SK-N-MC (cell line): ENCODE results near the gene INSIG2.

Source experiments
- EZH2 ChIP-seq: fragments of 200-600 bp; sonication (generic); IDR thresholded peaks from one replicate; pipeline ENCODE4 v1.6.1; 2017; ENCODE audit warnings: antibody characterized with exemption
- FOXP2 ChIP-seq: optimal IDR thresholded peaks from 2 replicates; pipeline ENCODE3; 2011; ENCODE audit warnings: mild to moderate bottlenecking, moderate library complexity; ENCODE audit not compliant: insufficient read depth; ENCODE audit errors: extremely low read length, control extremely low read depth
- POLR2AphosphoS5 ChIP-seq: IDR thresholded peaks from 2 replicates; pipeline ENCODE4 v1.6.1; 2012; ENCODE audit warnings: mild to moderate bottlenecking, low read depth, low read length, borderline replicate concordance

- TF ChIP-seq POLR2AphosphoS5 (no peak), EZH2 (no peak), FOXP2 (no peak)
Measured at GRCh38 chr2:118061135-118061955, 26.9 kb upstream of the INSIG2 start.
